ENCODE data around the gene GNL3.
A peak's percentile ranks its signal among the peaks of the same experiment; 100 is the strongest.

GNL3 gene

DNA sequence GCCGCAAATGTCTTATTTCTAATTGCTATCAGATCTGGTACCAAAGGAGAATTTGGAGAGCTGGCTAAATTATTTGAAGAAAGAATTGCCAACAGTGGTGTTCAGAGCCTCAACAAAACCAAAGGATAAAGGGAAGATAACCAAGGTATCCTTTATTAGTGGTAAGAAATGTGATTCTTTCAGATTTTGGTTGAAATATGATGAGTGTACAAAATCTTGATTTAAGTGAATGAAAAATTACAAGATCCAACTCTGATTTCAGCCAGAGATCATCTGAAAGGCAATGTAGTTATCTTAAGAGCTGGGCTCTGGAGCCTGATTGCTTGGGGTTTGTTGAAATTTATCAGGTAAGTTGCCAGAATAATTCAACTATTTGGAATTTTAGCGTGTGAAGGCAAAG lies 4.7 kb downstream of the GNL3 start:
- DNase-seq: no peak

DNA sequence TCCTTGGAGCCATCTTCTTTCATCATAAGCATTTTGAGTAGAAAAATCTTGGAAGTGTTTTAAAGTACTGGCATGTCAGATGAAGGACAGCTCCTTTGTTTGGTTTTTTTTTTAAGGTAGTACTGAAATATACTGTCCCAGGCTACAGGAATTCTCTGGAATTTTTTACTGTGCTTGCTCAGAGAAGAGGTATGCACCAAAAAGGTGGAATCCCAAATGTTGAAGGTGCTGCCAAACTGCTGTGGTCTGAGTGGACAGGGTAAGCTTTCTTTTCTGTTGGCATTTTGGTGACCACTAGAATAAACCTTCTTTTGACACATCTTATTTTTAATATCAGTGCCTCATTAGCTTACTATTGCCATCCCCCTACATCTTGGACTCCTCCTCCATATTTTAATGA lies 7.2 kb downstream of the GNL3 start:
- no peak for DNase-seq

DNA sequence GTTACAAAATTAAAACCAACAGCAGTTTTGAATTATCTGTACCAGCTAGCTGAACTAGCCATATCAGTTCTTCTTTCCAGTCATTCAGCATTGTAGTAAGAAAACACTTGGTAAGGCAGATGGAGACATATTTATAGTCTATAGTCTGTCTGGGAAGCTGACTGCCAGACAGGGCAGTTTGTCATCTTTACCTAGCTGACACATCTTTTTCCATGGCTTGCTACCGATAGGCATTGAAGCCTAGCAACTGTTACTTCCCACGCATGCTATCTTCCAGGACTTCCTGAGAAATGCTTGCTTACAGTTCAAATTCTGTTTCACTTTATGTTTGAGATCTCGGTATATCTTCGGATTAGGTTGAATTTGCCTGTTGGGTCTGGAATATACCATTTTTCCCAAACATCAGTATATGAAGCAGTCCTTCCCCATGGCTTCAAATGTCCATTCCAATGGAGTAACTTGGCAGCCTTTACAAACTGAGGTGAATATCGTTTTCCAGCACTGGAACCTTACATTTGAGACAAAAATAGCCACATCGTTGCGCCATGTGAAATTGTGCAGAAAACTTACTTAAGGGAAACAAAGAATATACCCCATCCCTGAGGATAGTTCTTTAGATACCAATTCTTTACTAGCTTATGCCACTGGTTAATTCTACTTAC lies 8.8 kb downstream of the GNL3 start:
- no peak for DNase-seq

DNA sequence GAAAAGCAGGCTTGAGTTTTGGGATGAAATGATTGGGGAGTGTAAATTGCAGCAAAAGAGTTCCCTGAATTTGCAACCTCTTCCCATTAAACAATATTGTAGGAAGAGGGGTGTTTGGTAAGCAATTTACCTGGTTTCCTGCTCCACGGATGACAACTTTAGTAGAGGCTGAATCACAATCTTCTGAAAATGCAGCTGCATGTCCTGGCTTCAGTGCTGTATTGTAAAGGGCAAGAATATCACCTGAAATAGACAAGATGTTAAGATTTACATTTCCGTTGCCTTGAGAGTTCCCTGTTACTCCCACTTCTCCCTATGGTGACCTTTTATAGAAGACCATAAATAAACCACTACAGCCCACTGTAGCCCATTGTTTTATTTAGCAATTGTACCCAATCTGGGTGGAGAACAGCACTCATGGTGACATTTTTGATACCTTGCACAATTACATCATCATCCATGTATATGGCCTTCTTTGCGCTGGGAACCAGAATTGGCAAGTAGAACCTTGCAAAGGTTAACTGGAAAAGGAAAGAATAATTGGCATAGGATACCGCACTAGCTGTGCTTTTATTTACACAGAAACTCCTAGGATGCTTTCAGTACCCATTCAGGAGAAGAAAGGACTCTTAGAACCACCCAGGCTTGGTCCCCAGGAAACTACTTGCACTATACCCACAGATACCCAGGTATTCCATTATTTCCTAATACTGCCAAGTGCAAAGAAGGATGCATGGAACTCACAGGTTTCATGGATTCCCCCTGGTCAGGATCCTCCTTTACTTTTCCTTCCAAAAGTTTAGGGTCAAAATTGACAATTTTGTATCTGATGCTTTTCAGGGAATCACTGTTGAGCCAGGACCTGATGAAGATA lies 10.2 kb downstream of the GNL3 start:
- no peak for DNase-seq

DNA sequence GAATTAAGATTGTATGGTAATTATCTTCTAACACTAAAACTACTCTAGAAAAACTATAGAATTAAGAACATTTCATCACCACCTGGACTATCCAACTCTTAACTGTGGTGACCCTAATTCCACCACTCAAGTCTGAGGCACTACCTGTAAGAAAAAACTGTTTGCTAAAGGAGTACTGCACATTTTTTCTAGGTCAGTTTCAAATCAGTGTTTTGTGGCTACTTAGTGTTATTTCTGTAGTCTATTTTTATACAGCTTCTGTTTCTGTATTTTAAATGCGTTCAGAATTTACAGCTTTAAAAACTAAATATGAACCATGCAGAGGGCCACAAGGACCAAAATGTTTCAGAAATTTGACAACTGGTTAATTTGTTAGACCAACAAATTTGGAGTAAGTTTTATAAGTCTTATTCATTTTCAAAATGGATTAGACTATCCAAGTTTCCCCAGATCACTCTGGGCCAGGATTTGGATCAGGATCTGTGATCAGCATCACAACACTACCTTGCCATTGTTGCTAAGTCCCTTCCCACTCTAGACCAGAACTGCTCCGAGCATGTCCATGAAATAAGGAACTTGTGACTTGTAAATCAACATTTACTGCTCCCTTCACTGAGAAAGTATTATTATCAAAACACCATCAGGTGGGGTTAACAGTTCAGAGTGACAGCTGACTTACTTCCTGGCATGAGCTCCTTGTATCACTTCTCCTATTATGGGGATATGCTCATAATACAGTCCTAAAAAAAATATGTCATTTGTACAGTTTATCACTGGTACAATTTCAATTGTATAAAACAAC lies 11.2 kb downstream of the GNL3 start:
- no peak for DNase-seq

DNA sequence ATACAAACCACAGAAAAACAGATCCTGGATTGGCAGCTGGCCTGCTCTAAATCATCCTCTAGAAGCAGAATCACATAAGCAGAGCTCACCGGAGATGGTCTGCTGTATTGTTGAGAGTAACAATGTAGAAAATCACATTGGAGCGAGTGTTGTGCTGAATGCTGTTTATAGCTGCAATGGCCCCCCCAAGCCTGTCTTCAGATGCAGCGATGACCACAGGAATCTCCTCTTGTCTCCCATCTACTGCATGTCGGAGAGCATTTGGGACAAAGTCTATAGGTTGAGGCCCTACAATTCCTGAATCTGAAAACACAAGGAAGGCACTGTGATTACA lies 11.8 kb downstream of the GNL3 start:
- no peak for DNase-seq

DNA sequence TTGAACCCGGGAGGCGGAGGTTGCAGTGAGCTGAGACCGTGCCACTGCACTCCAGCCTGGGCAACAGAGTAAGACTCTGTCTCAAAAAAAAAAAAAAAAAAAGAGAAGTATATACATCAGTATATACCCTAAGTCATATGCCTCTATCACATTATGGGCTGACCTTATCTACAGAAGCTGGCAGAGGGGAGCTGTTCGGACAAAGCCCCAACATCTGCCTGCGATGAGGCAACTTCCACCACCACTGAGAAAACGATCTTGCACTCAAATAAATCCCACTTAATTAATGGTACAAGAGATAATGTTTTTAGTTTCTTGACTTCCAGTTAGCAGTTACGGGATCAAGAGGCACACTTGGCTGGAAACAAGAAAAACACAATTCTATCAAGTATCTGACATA lies 17.5 kb downstream of the GNL3 start:
- no peak for DNase-seq

DNA sequence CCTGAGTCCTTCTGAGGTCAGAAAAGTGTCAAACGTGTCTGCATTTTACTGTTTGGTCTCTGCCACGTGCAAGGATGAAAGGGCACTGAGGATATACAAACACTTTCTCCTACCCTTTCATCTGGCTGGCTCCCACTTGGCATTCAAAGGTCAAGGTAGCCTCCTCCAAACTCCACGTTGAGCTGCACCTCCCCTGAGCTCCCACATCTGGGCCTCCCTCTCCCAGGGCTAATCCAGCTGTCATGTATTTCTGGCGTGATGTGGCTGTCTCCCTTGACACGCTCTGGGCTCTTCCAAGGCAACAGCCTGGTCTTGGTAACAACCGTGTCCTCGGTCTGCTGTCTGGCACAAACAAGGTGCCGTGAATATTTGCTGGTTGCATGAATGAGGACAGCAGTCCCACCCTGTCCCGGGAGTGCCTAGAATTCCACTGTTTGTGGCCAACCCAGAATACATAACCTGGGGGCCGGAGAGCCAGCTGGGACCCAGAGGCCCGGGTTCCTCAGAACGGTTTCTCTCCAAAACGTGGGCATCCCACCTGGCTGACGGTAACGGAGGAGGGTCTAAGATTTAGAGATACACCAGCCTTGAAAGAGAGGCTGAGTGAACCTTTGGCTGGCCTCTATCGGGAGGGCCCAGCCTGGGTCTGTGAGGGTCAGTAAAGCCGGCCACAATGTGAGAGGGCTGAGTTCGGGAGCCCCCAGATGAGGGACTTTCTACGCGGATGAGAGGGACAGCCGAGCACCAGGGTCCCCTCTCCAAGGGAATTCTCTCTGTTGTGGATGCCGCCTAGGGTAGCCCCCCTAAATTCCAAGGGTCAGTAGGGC lies 19.0 kb downstream of the GNL3 start:
- DNase-seq: peak in 1 of 2 experiments; percentile 15

DNA sequence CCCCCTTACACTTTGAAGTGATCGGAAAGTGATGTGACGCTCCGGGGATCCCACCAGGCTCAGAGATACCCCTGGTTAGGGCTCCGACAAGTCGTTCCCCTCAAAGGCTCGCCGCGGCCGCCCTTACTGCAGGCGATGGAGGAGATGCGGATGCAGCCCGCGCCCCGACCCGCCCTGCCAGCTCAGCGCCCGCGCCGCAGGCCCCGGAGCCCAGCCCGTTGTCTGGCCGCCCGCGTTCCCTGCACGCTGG lies 19.5 kb downstream of the GNL3 start:
- DNase-seq: no peak

DNA sequence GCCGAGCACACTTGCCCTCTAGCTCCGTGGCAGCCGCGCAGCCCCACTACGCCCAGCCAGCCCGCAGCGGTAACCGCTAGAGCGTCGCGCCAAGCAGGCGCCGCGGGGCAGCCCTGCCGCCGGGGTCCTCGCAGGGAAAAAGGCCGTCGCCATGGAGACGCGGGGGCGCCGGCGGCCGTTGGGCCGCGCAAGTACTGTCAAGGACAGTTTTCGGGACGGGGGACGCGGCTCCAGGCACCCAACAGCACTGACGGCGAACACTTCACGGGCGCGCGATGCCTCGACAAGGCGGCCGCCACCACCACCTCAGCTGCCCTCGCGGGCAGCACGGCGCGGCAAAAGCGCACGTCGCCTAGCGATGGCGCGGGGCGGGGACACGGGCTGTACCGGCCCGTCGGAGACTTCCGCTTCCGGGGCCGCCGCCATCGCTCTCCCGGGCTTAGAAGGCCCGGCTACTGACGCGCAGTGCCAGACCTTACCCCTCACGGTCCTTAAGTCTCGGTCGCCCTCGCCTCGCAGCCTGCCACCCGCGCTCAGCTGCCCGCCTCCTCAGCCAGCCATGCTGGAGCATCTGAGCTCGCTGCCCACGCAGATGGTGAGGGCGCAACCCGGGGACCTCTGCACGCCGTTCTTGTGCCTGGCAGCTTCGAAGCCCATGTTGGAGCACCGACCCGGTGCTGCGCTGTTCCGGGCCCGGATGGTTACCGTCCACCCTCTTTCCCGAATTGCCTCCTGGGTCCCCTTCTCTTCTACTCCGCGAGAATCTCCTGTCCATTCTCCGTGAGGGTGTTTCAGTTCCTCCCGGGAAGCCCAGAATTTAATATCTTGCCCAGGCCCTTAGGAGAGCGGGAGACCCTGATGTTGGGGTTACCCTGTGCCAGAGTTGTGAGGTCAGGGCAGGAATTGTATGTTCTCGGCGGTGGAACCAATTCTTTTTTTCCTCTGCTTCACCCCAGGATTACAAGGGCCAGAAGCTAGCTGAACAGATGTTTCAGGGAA lies 20.2 kb downstream of the GNL3 start, which contains the start of the genes GLT8D1 and SPCS1:
TSS of gene GLT8D1 (minus strand) at position 104 of the 999 bp plus-strand sequence. CDS start 5,331 bp downstream, outside the sequence.
TSS of gene SPCS1 (plus strand) at position 419 of the 999 bp plus-strand sequence. CDS start at position 560, 141 bp downstream.
- DNase-seq: peak; percentile 56 to 78

DNA sequence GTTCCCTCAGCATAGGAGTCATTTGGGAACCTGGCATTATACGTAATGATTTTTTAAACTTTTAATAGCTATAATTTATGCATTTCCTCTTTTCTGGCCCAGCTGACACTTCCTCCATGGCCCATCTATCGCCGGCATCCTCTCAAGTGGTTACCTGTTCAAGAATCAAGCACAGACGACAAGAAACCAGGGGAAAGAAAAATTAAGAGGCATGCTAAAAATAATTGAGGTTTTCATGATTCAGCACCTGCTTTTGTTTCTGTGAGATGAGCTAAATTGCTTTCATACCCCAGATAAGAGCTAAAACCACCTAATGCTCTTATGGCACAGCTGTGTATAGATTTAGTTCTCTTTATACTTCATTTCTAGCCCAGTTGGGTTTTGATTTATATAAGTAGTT lies 21.8 kb downstream of the GNL3 start:
- no peak for DNase-seq

DNA sequence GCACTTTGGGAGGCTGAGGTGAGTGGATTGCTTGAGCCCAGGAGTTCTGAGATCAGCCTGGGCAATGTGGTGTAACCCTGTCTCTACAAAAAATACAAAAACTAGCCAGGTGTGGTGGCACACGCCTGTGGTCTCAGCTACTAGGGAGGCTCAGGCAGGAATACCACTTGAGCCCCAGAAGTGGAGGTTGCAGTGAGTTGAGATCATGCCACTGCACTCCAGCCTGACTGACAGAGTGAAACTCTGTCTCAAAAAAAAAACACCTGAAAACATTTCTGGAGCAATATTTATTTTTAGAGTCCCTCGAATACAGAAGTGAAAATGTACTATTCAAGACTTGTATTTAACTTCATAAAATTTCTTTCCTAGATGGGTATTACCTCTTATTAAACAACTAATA lies 24.7 kb downstream of the GNL3 start:
- DNase-seq: no peak

DNA sequence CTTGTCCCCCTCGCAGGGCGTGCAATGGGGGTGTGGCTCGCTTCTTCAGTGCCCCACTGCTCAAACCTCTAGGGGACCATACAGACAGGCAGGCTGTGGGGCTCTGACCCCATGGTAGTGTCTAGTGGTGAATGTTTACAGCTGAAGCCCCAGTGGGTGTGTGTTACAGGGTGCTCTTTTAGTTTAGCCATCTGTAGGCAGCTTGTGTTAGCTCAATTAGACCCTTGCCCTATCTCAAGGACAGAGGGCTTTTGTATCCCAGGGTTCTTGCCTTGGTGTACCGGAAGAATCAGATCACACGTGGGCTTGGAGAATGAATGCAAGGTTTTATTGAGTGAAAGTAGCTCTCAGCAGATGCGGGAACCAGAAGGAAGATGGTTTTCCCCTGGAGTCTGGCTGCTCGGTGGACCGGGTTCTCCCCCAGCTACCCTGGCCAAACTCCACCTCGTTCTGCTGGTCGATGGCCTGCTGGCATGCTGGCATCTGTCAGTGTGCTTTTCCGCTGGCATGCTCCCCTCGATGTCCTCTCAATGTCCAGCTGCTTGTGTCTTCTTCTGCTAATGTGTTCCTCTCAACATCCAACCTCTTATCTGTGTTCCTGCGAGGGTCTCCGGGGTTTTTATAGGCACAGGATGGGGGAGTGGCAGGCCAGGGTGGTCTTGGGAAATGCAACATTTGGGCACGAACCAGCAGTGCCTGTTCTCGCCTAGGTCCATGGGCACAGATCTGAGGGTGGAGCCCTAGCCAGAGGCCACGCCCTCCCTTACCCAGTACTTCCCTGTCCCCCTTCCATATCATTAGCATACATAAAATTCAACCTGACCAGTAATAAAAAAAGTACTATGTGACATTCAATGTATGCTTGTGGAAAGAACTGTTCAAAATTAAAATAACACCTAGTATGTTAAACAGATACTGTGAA lies 26.7 kb downstream of the GNL3 start:
- DNase-seq: no peak

DNA sequence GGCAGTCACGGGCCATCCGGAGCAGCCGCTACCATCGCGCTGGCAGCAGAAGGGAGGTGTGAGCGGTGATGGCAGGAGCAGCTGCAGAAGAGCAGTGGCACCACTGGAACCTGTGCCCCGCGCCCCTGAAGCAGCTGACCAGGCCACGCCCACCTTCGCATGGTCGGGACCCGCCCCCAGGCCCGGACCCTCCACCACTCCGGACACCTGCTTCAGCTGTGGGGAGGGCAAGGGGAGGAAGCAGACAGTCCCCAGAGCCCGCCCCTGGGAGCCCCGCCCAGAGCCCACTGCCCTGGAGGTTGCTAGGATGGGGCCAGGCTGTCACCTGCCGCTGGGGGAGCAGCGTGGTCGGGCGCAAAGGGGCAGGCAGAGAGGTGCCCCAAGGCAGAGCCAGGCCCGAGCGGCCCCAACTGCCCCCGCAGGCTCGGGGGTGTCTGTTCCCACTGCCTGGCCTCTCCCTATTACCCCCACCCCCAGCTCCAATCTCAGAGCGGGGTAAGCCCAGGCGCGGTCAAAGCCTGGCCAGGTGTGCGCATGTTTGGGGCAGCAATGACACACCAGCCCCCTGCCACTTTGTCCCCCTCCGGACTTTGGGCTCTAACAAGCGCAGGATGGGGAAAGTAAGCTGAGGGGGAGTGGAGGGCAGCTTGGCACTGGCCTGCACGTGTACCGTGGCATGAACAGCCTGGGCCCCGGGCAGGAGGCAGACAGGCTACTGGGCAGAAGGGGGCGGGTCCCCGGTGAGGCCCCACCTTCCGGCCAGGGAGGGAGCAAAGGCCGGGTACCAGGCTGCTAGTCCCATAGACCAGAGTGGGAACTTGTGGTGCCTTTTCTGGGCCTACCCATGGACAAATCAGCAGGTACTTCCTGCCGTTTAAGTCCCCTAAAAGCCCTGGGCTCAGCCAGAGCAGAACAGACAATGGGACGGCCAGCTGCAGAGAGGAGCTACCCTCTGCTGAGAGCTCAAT lies 28.8 kb downstream of the GNL3 start:
- DNase-seq: no peak

DNA sequence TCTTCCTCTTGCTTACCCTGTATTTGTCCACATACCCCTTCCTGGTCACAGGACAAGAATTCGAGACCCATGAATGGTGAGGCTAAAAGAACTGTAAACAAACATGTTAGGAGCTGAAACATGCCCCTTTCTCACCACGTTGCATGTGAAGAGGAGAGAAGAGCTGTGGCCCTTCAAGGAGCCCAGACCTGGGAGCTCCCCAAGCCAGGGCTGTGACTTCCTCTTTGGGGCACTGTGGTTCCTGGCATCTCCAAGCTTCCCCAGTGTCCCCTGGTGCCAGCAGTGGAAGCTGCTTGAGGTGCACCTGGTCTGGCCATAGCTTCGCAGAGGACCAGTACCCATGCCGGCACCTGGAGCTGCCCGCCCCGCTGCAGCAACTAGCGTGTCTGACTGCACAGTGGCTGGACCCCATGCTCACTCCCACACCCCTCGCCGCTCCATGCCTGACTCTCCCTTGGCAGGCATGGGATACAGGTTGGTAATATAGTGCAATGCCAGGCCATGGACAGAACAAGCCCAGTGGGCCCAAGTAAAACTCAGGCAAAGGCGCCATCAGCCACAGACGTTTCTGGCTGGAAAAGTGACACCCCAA lies 30.0 kb downstream of the GNL3 start:
- DNase-seq: no peak

DNA sequence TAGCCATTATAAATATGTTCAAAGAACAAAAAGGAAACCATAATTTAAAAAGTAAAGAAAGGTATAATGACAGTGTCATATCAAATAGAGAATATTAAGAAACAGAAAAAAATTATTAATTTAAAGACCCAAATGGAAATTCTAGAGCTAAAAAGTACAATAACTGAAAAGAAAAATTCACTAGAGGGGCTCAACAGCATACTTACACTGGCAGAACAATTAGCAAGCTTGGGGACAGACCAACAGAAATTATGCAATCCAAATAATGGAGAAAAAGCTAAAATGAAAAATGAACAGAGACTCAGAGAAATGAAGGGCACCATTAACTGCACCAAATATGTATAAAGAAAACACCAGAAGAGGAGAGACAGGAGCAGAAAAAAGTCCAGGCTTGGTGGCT lies 33.8 kb downstream of the GNL3 start:
- no peak for DNase-seq

DNA sequence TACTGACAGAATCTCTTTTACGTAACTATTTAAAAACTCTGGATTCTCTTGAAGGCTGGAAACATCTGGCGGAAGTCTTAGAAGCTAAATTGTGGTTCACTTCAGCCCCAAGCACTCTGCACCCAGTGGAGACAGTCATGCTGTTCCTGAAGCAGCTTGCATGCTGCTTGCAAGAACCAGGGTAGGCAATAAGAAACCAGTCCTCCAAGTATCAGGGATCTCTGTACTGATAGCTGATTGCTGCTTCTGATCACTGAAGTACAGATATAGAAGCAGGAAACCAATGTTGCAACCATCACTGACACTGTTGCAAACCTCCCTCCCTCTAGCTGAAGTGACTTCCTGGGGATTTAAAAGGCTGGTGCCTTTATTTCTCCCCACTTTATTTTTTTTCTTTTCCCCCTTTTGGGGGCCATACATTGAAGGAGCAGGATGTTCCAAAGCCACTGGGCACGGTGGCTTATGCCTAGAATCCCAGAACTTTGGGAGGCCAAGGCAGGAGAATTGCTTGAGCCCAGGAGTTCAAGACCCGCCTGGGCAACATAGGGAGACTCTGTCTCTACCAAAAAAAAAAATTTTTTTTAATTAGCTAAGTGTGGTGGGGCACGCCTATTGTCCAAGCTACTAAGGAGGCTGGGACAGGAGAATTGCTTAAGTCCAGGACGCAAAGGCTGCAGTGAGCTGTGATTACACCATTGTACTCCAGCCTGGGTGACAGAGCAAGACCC lies 35.3 kb downstream of the GNL3 start:
- no peak for DNase-seq

DNA sequence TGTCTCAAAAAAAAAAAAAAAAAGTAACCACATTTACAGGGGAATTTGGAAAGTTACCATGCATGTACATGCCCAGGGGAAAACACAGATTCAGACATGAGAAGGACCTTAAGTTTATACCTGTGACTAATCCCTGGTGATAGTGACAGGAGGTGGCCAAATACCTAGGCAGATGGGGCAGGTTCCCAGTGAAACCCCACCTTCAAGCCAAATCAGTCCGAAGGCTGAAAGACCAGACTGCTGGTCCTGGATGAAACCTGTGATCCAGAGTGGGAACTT lies 35.8 kb downstream of the GNL3 start:
- DNase-seq: no peak
